AG04449 (cell line): ENCODE measurements around the gene PLPP3.

Source experiments
- CTCF ChIA-PET: fragments of 350-600 bp; formaldehyde crosslinking; extraction: SDS; loops from one replicate; lab custom pipeline; 2021; ENCODE audit warnings: antibody characterized with exemption; lab: Yijun Ruan, JAX
- POLR2A ChIA-PET: fragments of 400-600, 350-600 bp; formaldehyde crosslinking; extraction: SDS; loops from one replicate; lab custom pipeline; 2020; ENCODE audit warnings: antibody characterized with exemption, inconsistent platforms; lab: Yijun Ruan, JAX
- DNase-seq: peaks from one replicate; pipeline ENCODE4 v3.0.0-alpha.2; 2010; ENCODE audit warnings: low read depth, low spot score
- H3K4me3 ChIP-seq: 2 replicates; pipeline ENCODE4 v1.5.1; 2011; ENCODE audit warnings: low read depth, mild to moderate bottlenecking, control low read depth, low read length
- TF ChIP-seq, protein P1 (sequence below): IDR thresholded peaks from one replicate; pipeline ENCODE4 v1.5.1; 2011; ENCODE audit warnings: mild to moderate bottlenecking, moderate library complexity, low read length, control low read depth, inconsistent platforms; ENCODE audit not compliant: insufficient read depth; ENCODE audit errors: missing control alignments

Gene PLPP3

DNA sequence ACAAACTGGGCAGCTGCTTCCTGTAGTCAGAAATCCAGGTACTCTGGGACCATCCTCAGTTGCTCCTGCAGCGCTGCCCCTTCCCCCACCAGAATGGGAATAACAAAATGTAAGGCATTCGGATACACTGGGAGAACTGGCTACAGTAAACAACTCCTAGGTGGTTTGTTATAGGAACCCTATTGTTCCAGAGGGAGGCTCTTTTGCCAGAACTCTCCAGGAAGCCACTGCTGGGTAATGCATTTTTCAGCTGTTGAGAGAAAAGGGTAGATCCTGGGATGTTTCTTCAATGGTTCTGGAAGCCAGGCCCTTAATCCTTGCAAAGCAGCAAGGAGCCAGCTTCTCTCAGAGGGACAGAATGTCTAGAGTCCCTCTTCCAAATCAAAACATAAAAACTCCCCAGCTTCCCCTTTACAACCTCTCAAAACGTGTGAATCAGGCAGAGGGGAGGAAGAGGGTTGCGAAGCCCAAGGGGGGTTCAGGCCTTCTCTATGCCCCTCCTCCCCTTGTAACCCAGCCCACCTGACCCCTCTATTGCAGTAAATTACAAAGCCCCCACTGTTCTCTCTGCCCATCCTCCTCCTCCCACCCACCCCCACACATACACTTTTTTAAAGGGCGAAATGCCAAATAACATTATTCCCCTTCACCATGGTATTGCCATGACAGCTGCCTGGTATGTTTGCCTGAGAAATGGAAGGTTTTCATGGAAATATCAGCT is 29.1 kb downstream of the PLPP3 start:
- POLR2A ChIA-PET: no interaction called here
- no peak overlapping the region for H3K4me3 ChIP-seq
- DNase-seq: no peak
- CTCF ChIA-PET: interaction anchor here (0.6 to 1.1 kb wide), 3 partner anchors 8 to 1212 kb away, joined by 3 read pairs; no protein-coding TSS in a partner anchor
- TF ChIP-seq, protein P1, sequence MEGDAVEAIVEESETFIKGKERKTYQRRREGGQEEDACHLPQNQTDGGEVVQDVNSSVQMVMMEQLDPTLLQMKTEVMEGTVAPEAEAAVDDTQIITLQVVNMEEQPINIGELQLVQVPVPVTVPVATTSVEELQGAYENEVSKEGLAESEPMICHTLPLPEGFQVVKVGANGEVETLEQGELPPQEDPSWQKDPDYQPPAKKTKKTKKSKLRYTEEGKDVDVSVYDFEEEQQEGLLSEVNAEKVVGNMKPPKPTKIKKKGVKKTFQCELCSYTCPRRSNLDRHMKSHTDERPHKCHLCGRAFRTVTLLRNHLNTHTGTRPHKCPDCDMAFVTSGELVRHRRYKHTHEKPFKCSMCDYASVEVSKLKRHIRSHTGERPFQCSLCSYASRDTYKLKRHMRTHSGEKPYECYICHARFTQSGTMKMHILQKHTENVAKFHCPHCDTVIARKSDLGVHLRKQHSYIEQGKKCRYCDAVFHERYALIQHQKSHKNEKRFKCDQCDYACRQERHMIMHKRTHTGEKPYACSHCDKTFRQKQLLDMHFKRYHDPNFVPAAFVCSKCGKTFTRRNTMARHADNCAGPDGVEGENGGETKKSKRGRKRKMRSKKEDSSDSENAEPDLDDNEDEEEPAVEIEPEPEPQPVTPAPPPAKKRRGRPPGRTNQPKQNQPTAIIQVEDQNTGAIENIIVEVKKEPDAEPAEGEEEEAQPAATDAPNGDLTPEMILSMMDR: no peak

DNA sequence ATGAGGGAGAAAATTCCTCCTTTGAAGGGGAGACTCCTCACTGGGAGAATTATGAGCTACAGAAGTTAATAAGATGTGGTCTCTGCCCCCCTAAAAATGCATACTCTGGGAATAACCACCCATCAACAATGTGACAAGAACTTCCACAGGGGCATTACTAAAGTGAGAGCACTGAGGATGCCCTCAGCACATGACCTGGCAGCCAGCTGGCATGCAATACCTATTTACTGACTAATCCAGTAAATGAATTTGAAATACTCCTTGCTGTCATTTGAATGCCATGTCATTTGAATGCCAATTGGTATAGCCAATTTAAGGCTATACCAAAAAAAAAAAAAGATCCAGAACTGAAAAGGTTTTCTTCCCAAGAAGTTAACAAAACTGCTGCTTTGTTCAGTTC is 30.8 kb downstream of the PLPP3 start:
- DNase-seq: no peak
- no peak overlapping the region for H3K4me3 ChIP-seq
- TF ChIP-seq, protein P1: no peak
- ChIA-PET POLR2A (no interaction called here), CTCF (interaction anchor here (2.0 kb wide), 1 partner anchor 29 kb away, joined by 4 read pairs; no protein-coding TSS in a partner anchor)

DNA sequence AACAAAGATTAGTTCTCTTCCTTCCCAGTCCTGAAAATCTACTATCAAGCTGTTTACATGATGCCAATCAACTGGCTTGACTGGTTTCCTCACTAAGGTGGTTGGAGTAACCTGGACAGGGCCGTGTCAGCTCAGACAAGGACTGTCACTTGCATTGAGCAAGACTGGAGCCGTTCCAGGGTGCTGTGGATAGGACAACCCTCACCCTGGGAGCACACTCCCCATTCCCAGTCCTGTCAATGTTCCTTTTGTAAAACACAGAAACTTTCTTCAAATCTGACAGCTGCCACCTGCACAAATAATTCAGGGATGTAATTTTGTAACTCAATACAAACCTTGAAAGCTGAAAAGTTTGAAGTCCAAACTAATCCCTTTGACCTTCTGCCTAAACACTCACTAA is 31.4 kb downstream of the PLPP3 start:
- H3K4me3 ChIP-seq: no peak overlapping the region
- TF ChIP-seq, protein P1: no peak
- POLR2A ChIA-PET: no interaction called here
- CTCF ChIA-PET: interaction anchor here (2.0 kb wide), 1 partner anchor 29 kb away, joined by 4 read pairs; no protein-coding TSS in a partner anchor
- no peak for DNase-seq

DNA sequence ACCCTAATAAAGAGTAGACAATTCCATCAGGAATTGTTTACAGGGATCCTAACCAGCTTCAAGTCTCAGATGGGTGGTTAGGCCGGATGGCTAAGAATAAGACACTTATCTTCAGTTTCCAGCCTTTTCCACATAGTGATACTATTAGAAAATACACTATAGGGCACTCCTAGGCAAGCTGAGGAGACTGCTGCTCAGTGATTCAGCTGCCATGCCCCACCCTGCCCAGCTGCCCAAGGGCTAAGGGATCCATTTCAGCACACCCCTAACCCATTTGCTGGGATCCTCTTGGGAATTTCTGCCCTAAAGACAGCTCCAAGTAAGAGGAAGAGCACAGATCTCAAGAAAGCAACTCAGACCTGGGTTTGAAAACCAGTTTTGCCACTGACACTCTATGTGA is 31.9 kb downstream of the PLPP3 start:
- no peak for DNase-seq
- TF ChIP-seq, protein P1: no peak
- ChIA-PET POLR2A (no interaction called here), CTCF (interaction anchor here (0.7 to 2.0 kb wide), 3 partner anchors 10 to 1259 kb away, joined by 3 to 4 read pairs (median 3); no protein-coding TSS in a partner anchor)
- H3K4me3 ChIP-seq: no peak overlapping the region

DNA sequence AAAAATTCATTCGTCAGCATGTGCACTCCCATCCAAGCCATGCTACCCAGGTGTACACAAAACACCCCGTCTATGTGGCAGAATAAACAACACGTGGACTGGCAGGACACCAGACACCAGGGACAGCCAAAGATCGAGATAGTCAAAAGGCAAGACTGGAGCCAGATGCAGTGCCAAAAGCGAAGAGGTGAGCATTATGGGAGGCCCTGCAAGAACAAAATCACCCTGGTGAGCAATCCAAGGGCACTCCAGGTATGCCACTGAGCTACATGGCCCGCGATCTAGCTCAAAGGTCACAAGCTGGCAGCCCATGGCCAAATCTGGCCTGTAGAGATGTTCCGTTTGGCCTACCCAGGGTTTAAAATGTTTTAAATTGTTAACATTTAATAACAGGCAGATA is 33.7 kb downstream of the PLPP3 start:
- no peak overlapping the region for H3K4me3 ChIP-seq
- DNase-seq: no peak
- POLR2A ChIA-PET: no interaction called here
- CTCF ChIA-PET: interaction anchor here (1.4 kb wide), 1 partner anchor 279 kb away, joined by 3 read pairs; no protein-coding TSS in a partner anchor
- TF ChIP-seq, protein P1: no peak

DNA sequence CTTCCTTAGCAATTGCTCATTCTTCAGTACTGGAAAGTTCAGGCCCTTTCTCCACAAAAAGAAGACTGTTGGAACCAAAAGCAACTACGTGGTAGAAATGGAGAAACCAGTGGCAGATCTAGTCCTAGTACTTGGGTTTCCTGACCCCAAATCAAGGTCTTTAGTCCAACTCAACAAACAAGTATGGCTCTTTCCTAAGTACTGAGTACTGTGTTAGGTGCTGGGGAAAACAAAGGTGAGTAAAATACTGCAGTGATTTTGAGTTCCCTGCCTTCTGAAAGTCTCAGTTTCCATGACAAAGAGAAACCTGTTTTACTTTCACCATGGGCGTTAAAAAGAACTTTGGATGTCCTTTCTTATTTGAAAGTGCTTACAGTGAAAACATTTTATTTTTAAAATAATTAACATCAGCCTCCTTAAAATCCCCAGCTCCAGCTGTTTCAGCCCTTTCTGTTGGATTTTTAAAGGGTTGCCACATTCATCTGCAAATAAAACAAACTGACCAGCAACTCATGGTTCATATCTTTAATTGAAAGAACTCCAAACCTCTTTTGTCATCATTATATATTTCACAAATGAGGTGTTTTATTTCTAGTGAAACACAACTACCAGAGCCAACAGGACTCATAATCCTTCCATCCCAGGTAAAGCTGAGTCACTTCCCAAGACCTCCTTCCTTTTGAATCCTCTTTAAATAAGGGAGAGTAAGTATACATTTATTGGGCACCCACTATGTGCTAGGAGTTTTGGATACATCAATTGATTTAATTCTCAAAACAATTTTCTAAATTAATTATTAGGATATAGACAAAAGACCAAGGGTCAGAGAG is 35.4 kb downstream of the PLPP3 start:
- H3K4me3 ChIP-seq: no peak overlapping the region
- POLR2A ChIA-PET: no interaction called here
- TF ChIP-seq, protein P1: no peak
- no peak for DNase-seq
- CTCF ChIA-PET: no interaction called here
